Nephron (organoid): ENCODE results near the gene RERG.

Source experiments
- H3K27ac Mint-ChIP-seq, 3 experiments: 2 replicates each; pipeline ENCODE4 v1.8.0; 2020; ENCODE audit warnings: mixed read lengths in 3 of 3, mild to moderate bottlenecking in 2 of 3, moderate library complexity in 1 of 3
- H3K27me3 Mint-ChIP-seq: 2 replicates; pipeline ENCODE4 v1.8.0; 2021; ENCODE audit warnings: low read depth, mild to moderate bottlenecking, moderate library complexity, mixed read lengths
- H3K36me3 Mint-ChIP-seq: 2 replicates; pipeline ENCODE4 v1.8.0; 2020; ENCODE audit warnings: low read depth, mixed read lengths
- H3K4me1 Mint-ChIP-seq: 2 replicates; pipeline ENCODE4 v1.8.0; 2020; ENCODE audit warnings: mixed read lengths
- H3K4me3 Mint-ChIP-seq, 3 experiments: 2 replicates each; pipeline ENCODE4 v1.8.0; 2020; ENCODE audit warnings: mild to moderate bottlenecking in 3 of 3, mixed read lengths in 3 of 3, moderate library complexity in 2 of 3
- H3K9me3 Mint-ChIP-seq: 2 replicates; pipeline ENCODE4 v1.8.0; 2020; ENCODE audit warnings: mixed read lengths
- CTCF ChIP-seq, 3 experiments: fragments of 200-600 bp; sonication (generic); IDR thresholded peaks; one replicate each; pipeline ENCODE4 v1.5.0; 2021; ENCODE audit warnings: antibody characterized with exemption in 3 of 3; ENCODE audit not compliant: unreplicated experiment in 3 of 3

The RERG gene

GRCh38 chr12:15208140-15208539, 13.1 kb downstream of the RERG start:
- H3K36me3 Mint-ChIP-seq = peaks cover 13% of the 10 kb centered on the region
- no peaks in the 10 kb centered on the region for H3K27me3 Mint-ChIP-seq
- H3K4me3 Mint-ChIP-seq = no peak overlapping the region
- H3K4me1 Mint-ChIP-seq = peaks cover 54% of the 10 kb centered on the region
- peaks cover 7% of the 10 kb centered on the region for H3K9me3 Mint-ChIP-seq
- H3K27ac Mint-ChIP-seq = no peak overlapping the region
- TF ChIP-seq CTCF (IDR thresholded peaks at IDR 0.05; ENCODE audit: unreplicated experiment in 3 of 3) = peak; percentile 40 to 49 (median 44)

GRCh38 chr12:15206831-15207389, 14.3 kb downstream of the RERG start:
- H3K36me3 Mint-ChIP-seq = peaks cover 17% of the 10 kb centered on the region
- H3K27ac Mint-ChIP-seq = peak overlapping the region in 1 of 3 experiments; percentile 60
- H3K9me3 Mint-ChIP-seq = peaks cover 13% of the 10 kb centered on the region
- H3K27me3 Mint-ChIP-seq = no peaks in the 10 kb centered on the region
- H3K4me1 Mint-ChIP-seq = peaks cover 55% of the 10 kb centered on the region
- TF ChIP-seq CTCF (IDR thresholded peaks at IDR 0.05; ENCODE audit: unreplicated experiment in 3 of 3) = no peak
- no peak overlapping the region for H3K4me3 Mint-ChIP-seq

- Mint-ChIP-seq H3K4me1 (peaks cover 55% of the 10 kb centered on the region), H3K4me3 (no peak overlapping the region), H3K9me3 (peaks cover 13% of the 10 kb centered on the region), H3K27me3 (no peaks in the 10 kb centered on the region), H3K27ac (peak overlapping the region; percentile 60 to 72 (median 63)), H3K36me3 (peaks cover 17% of the 10 kb centered on the region)
- no peak for TF ChIP-seq CTCF (IDR thresholded peaks at IDR 0.05; ENCODE audit: unreplicated experiment in 3 of 3)
Observed at GRCh38 chr12:15206338-15206737, 14.9 kb downstream of the RERG start.

DNA sequence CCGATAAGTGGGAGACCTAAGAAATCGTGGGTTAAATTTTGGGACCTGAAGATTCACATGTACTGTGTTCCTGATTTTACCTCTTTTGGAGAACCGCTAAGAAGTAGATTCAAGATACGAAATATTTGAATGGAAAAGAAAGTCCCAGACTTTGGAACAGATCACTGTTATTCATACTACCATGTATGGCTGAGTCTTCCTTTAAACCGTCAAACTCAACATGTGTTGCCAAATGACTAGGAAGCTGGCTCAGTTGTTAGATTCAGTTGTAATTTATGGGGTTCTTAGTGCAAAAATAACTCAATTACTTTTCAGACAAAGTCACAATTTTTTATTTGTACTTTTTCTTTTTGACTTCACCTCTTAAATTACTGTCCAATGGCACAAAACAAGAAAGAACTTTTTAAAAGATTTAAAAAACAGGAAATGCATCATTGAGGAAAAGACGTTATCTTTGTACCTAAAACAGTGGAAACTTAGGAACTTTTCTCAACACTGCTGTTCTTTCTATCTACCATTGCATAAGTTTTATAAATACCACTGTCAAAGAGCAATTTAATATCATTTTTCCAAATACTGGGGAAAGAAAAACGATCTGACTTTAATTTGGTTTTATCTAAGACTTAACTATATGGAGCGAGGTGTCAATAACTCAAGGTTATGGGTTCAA, 15.7 kb downstream of the RERG start:
- Mint-ChIP-seq H3K9me3 (peaks cover 13% of the 10 kb centered on the region), H3K36me3 (peaks cover 17% of the 10 kb centered on the region), H3K4me1 (peaks cover 59% of the 10 kb centered on the region), H3K4me3 (no peak overlapping the region), H3K27me3 (no peaks in the 10 kb centered on the region), H3K27ac (peak overlapping the region in 2 of 3 experiments; percentile 60 to 72)
- TF ChIP-seq CTCF (IDR thresholded peaks at IDR 0.05; ENCODE audit: unreplicated experiment in 3 of 3) = no peak

GRCh38 chr12:15201456-15201855, 19.8 kb downstream of the RERG start:
- peak overlapping the region; percentile 48 to 74 (median 58) for H3K27ac Mint-ChIP-seq
- peaks cover 13% of the 10 kb centered on the region for H3K9me3 Mint-ChIP-seq
- H3K4me3 Mint-ChIP-seq = no peak overlapping the region
- H3K27me3 Mint-ChIP-seq = no peaks in the 10 kb centered on the region
- peaks cover 49% of the 10 kb centered on the region for H3K4me1 Mint-ChIP-seq
- H3K36me3 Mint-ChIP-seq = peaks cover 17% of the 10 kb centered on the region
- no peak for TF ChIP-seq CTCF (IDR thresholded peaks at IDR 0.05; ENCODE audit: unreplicated experiment in 3 of 3)

DNA sequence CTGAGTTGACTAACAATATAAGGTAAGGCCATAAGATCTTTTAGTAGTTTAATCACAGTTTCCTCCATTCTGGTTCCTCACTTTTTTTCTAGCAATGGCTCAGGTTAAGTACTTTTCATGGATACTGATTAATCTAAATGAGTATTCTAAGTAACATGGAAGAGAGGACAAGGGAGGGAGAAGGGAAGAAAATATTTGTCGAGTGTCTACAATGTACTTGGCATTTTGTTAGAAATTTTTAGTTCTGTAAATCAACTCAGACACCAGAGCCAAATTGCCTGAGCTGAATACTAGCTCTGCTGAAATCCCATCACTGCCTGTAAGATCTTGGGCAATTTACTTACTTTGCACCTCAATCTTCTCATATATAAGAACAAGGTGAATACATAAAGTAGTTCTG, 20.2 kb downstream of the RERG start:
- H3K9me3 Mint-ChIP-seq = peaks cover 13% of the 10 kb centered on the region
- peak overlapping the region; percentile 58 to 87 (median 74) for H3K27ac Mint-ChIP-seq
- no peak overlapping the region for H3K4me3 Mint-ChIP-seq
- peaks cover 49% of the 10 kb centered on the region for H3K4me1 Mint-ChIP-seq
- no peak for TF ChIP-seq CTCF (IDR thresholded peaks at IDR 0.05; ENCODE audit: unreplicated experiment in 3 of 3)
- peaks cover 14% of the 10 kb centered on the region for H3K36me3 Mint-ChIP-seq
- no peaks in the 10 kb centered on the region for H3K27me3 Mint-ChIP-seq
